HT1080 (cell line): Measurements from ENCODE around the gene PHKB. TPM values are rescaled to one million over a fixed set of nuclear protein-coding genes. Genes with fewer than 3 reads are reported as not detected.
A peak's percentile ranks its signal among the peaks of the same experiment; 100 is the strongest.
"Not testable (repeated sequence)": the region's sequence is repeated elsewhere in the genome, so short reads cannot be mapped to it uniquely, and the experiment has no call there.

Experiments
- DNase-seq: peaks from one replicate; pipeline ENCODE4 v3.0.0-alpha.2; 2015; ENCODE audit warnings: low read depth
- total RNA-seq: library from RNA; depleted of rRNA; stranded (reverse); fragments of >200 nt; shearing (Covaris generic); gene quantifications from 2 replicates; pipeline ENCODE4 v1.2.3, GENCODE V29; 2014

PHKB gene
- total RNA-seq, 1 experiment from 2014 or later, result 35.5 TPM

DNA sequence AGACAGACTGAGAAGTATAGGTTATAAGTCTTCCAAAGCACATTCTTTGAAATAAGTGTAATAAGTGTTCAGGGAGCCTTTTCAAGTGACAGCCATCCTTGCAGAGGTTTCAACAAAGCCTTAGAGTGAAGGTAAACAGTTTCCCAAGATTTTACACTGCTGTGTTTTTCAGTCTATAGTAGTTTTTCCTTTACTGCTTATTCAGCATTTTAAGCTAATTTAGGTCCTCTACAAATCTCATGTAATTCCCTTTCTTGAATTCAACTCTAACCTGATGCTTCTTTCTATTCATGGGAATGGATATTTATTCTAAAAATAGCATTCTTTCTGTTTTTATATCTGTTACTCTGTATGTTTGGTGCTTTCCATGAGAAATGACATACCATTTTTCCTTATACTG lies 211.3 kb downstream of the PHKB start:
- DNase-seq, result no peak

DNA sequence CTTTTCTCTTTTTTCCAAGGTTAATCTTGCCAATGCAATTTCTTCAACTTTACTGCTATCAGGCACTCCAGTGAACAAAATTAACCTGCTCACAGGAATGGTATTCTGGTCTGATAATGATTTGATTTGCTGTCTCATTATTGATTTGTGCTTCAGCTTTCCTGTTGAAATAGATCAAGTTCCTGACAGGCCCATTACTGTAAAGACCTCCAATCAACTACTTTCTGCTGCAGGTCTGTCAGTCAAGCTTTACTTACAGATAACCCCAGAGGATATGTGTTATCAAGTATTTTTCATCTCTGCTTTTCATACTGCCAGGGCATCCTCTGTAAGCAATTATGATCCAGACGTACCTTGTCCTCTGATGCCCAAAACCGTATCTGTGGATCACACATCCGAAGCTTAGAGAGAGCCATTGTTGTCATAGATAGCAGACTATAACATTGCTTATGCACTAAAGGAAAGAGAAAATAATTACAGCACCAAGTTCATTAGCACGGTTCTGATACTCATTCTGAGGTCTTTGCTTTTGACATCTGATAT lies 215.6 kb downstream of the PHKB start:
- no peak for DNase-seq

- not testable (repeated sequence) for DNase-seq
These were observed 220.4 kb downstream of the PHKB start for GRCh38 chr16:47681571-47681970.

DNA sequence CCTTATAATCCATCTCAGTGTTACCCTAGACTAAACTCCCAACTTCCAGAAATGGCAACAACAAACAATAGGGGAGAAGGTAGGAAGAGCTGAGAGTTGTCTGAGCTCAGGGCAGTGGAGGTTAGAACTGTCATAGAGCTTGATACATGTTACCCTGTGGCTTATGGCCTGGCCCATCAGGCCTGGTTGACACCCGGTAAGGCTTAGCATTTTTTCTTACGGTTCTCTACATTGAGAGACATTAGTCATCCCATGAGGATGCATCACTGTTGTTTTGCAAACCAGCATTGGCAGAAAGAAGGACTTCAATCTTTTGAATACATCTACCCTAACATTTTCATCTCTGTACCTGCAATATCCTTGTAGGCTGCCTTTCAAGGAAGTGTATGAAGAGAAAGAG lies 226.6 kb downstream of the PHKB start:
- peak; percentile 26 for DNase-seq

DNA sequence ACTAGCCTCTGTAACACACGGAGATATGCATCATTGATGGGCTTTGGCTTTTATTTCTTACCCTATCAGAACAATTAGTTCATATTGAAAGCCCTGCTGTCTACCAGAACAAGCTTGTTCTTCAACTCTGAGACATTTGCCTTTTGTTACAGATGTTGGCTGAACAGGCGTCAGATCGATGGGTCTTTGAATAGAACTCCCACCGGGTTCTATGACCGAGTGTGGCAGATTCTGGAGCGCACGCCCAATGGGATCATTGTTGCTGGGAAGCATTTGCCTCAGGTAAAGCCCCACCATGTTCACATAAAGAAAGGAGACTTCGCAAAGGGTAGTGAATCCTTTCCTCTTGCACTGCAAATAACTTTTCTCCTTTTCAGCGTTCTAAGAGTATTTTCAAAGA lies 232.1 kb downstream of the PHKB start:
- no peak for DNase-seq

DNA sequence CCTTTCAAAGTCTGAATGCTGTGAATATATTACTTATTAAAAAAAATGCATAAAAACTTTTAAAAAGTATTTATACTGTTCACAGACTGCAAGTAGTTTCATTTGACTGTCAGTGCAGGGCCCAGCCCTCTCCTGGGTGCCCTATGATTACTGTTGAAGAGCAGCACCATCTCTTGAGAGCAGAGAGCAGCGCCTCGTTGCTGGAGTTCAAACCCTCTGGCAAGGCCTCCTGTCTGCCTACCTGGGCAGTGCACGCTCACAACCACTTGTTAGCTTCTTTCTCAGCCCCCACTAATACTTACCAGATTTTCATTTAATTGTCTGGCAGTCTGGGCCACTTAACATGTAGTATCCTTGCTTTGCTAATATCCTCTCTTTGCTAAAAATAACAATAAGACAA lies 233.4 kb downstream of the PHKB start:
- no peak for DNase-seq

DNA sequence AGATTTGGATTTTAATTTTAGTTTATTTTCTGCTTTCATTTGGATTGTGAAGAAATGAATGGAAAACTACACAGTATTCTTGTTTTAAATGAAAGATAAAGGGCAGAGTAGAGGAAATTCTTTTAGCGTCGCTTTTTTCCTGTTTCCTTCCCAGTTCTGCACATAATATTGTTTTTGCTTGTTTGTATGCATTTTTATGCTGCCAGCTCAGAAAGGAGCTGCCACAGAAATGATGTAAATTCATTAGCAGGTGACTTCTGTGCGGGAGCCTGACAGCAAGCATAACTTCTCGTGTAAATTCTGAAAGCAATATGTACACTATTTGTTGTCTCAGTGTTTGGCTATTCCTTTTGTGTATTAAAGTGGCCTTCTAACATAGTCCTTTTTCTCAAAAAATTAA lies 234.6 kb downstream of the PHKB start:
- no peak for DNase-seq

DNA sequence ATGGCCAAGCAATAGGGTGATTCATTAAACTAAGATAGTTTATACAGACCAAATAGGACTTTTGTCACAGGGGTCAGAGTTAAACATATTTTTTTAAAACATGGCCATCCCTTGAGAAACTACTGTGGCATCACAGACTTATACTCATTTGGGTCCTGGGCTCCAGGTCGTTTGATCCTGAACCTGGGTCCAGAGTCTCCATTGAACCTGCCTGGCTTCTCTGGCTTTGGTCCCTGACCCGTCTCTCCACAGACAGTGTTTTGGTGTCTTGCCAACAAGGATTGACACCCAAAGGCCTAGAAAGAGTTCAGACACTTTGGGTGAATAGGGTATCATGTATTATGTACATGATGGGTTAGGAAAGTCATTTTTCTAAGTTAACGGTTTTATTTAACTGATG lies 236.7 kb downstream of the PHKB start:
- no peak for DNase-seq

- no peak for DNase-seq
These were observed 238.0 kb downstream of the PHKB start for GRCh38 chr16:47699106-47699505.

- no peak for DNase-seq
These were observed 239.9 kb downstream of the PHKB start for GRCh38 chr16:47700857-47701587.

DNA sequence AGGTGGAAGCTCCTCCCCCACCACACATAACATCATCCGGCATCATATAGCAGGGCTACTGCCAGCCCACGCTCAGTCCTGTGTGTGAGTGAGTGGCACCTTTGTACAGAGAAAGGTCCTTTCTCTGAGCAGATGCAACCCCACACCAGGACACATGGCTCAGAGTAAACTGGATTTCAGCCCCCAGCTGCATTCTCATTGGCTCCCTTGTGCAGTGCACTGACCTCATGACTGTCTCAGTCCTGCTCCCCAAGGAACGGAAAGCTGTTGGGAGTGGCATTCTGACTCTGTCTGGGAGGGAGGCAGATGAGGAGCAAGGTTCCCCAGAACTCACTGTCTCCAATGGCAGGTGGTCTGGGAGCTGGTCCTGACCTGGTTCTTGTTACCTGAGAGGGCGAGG lies 244.1 kb downstream of the PHKB start:
- DNase-seq, result no peak

- no peak for DNase-seq
These were observed 250.7 kb downstream of the PHKB start for GRCh38 chr16:47711809-47712208.

GRCh38 chr16:47712276-47713224 lies 251.4 kb downstream of the PHKB start:
- no peak for DNase-seq

DNA sequence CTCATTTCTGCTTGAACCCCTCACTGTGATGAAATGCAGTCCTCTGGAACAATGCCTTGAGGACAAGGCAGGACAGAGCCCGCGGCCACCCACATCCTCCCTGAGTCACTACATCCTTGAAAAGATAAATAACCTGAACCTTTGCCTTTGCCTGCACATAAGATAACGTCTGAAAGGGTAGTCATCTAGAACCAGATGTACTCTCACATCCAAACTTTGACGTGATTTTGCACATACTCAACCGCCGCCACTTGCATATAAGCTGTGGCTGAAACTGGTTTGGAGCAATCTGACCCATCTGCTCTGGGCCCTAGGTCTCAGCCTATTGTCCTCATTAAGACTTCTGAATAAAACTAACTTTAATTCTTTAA lies 252.1 kb downstream of the PHKB start:
- peak; percentile 94 for DNase-seq

DNA sequence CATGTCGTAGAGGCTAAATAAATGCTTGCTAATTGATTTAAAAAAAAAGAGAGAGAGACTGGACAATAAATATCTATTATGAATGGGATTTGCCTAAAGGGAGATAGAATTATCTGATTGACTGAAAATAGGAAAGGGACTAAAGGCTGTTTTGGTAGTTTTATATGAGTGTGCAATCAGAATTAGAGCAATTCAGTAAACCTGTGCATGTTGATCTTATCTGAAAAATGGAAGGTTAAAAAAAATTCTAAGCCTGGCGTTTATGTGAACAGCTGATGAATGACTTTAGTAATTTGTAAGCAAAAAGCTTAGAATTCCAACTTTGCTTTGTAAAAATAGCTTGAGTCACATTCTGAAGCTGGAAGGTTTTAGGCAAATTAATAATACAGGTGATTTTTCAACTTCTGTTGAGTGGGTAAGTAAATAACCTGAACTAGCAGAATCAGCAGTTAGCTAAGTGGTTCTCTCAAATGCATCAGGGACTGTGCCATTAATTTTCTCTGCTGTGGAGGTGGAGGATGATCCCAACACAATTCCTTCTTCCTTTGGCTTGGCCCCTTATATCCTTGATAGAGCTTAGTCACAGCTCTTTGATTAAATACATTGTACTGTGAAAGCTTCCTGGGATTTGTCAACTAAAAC lies 254.4 kb downstream of the PHKB start:
- no peak for DNase-seq

- DNase-seq, result no peak
These were observed 255.4 kb downstream of the PHKB start for GRCh38 chr16:47716571-47716970.

DNA sequence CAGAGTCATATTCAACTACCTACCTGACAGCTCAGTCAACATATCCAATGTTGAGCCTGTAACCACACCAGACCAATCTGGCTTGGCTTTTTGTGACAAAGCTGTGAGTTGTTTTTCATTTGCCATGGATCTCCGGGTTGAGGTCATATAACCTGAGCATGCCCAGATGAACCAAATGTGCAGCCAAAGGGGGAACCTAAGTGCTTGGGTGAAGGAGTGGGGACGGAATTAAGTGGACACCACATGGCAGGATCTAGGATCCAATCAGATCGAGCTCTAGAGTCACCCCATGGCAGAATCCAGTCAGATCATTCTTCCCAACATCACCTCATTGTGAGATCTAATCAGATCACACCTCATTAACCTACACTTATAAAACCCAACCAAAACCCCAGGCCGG lies 258.6 kb downstream of the PHKB start:
- peak; percentile 46 for DNase-seq

DNA sequence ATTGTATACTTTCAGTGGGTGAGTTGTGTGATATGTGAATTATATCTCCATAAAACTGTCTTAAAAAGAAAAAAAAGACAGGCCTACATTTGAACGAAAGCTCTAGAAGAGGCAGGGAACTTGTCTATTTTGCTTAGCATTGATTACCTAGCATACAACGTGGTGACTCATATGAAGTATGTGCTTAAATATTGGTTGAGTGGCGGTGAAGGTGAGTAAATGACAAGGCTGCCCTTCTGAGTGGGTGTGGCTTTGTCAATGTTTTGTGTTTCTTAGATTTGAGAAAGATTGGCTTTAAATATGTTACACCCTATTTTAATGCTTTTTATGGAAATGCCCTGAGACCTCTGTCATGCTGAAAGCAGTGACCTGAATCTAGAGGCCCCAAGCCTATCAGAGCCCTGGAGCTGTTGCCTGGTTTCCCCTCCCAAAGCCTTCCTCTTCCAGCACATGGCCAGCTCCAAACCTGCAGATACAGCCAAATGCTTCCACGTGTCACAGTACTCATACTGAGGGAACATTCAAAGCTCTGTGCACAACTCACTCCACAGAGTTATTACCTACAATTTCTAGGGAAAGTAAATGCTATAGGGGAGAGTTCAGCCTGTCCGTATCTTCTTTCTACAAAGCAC lies 260.0 kb downstream of the PHKB start:
- no peak for DNase-seq

DNA sequence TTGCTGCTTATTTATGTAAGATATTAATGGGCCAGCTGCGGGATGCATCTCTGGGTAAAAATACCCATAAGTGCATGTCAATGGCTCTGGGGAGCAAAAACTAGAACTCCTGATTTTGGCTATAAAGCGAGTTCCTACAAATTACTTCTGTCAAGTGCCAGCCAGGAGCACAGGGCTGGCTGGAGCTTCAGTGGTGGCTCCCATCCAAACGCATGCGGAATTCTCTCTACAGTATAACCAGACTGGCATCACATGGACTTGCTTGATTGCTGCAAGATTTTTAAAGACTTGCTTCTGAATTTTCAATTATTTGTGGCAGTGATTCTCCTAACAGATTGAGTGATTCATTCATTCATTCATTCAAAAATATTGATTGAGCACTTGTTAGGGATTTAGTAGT lies 260.9 kb downstream of the PHKB start:
- DNase-seq, result no peak

GRCh38 chr16:47724115-47724785 lies 263.1 kb downstream of the PHKB start:
- DNase-seq, result no peak

DNA sequence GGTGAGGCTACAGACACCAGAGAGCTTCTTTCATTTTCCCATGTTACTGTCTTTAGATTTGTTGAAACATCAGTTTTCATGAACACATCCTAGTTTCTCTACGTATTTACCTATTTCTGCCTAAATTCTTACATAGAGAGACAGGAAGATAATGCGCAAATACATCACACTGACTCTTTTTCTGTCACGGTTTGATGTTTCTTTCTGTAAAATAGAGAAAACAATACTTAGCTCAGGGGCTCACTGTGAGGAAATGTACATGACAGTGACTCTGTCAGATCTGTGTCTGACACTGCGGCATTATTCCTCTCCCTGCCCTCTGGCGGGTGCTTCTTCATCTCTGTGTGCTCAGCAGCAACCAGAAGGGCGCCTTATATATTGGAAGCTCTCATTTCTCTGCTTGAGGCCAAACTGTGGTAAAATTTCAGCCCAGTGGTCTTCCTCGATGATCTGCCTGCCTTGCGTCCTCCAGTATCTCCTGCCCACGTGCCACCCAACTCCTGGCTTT lies 264.1 kb downstream of the PHKB start:
- DNase-seq, result no peak
